ENCODE measurements around the gene RYR1.

DNA sequence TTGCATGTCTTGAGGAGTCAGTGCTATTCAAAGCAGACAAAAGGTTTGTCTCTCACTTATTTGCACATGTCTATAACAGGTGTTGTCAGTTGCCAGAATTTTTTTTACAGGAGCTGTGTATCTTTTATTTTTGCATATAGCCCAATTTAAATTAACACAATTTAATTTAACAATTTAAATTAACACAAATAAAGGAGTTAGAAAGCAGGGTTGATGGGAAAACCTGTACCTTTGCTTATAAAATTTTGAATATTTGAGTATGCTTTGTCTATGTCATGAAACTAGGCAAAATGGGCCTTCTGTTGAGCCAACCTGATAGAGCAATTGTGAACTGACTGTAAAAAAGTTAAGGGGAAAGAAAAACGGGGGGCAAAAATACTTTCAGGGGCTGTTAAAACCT, 106.3 kb downstream of the RYR1 start:
- TF ChIP-seq, protein P1, sequence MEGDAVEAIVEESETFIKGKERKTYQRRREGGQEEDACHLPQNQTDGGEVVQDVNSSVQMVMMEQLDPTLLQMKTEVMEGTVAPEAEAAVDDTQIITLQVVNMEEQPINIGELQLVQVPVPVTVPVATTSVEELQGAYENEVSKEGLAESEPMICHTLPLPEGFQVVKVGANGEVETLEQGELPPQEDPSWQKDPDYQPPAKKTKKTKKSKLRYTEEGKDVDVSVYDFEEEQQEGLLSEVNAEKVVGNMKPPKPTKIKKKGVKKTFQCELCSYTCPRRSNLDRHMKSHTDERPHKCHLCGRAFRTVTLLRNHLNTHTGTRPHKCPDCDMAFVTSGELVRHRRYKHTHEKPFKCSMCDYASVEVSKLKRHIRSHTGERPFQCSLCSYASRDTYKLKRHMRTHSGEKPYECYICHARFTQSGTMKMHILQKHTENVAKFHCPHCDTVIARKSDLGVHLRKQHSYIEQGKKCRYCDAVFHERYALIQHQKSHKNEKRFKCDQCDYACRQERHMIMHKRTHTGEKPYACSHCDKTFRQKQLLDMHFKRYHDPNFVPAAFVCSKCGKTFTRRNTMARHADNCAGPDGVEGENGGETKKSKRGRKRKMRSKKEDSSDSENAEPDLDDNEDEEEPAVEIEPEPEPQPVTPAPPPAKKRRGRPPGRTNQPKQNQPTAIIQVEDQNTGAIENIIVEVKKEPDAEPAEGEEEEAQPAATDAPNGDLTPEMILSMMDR (IDR thresholded peaks at IDR 0.05) = no peak
- no peak for TF ChIP-seq POLR2A (IDR thresholded peaks at IDR 0.05)
- no peak for TF ChIP-seq EP300 (IDR thresholded peaks at IDR 0.05; ENCODE audit: low read depth)
- no peak for TF ChIP-seq POLR2AphosphoS5 (IDR thresholded peaks at IDR 0.05)

Data from transverse colon (tissue), 4 donors.